ENCODE data around the gene ALOX15.

DNA sequence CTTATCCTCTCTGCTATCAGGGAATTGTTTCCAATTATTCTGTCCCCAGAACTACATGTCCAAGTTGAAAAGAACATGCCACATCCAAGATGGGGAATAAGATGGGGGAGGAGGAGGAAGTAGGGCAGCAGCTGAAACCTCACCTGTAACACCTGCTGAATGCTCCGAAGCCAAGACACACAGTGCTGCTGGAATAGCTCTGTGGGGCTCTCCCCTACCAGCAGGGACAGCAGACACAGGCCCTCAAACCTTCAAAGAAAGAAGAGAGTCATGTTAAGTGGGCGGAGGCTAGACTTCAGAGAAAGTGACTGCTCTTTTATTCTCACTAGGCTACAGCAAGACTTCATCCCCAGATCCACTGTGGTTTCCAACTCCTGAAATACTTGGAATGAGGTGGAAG, 49.3 kb upstream of the ALOX15 start:
- no peak for TF ChIP-seq XRCC4 (IDR thresholded peaks at IDR 0.05; ENCODE audit: extremely low read depth, insufficient read depth, insufficient read length)
- TF ChIP-seq FOS (IDR thresholded peaks at IDR 0.05; ENCODE audit: extremely low read depth, insufficient read length) = no peak
- no peak for TF ChIP-seq BHLHE40 (IDR thresholded peaks at IDR 0.05; ENCODE audit: low read length)
- TF ChIP-seq, protein P1, sequence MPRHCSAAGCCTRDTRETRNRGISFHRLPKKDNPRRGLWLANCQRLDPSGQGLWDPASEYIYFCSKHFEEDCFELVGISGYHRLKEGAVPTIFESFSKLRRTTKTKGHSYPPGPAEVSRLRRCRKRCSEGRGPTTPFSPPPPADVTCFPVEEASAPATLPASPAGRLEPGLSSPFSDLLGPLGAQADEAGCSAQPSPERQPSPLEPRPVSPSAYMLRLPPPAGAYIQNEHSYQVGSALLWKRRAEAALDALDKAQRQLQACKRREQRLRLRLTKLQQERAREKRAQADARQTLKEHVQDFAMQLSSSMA (CRISPR knock-in tag; IDR thresholded peaks at IDR 0.05) = no peak
- no peak for TF ChIP-seq ZNF224 (CRISPR knock-in tag; IDR thresholded peaks at IDR 0.05)
- no peak for TF ChIP-seq CBX2 (IDR thresholded peaks at IDR 0.05; ENCODE audit: insufficient read depth, low read length, poor library complexity, severe bottlenecking)
- TF ChIP-seq RAD51 (IDR thresholded peaks at IDR 0.05; ENCODE audit: borderline replicate concordance, low read depth) = no peak

All from K562 (cell line).